Testis (tissue), 2 donors: Measurements from ENCODE around the gene SMIM38.

Experiments
- POLR2A ChIP-seq: fragments of 450-650 bp; IDR thresholded peaks from one replicate; pipeline ENCODE4 v1.6.1; 2017; ENCODE audit warnings: antibody characterized with exemption, mild to moderate bottlenecking, moderate library complexity
- TF ChIP-seq, protein P1 (sequence below), 3 experiments: fragments of 450-650 bp in 2 of 3; fragments of 200-600 bp in 1 of 3; sonication (generic) in 1 of 3; IDR thresholded peaks; one replicate each; pipeline ENCODE4 v1.5.1; 2016 to 2019; ENCODE audit warnings: antibody characterized with exemption in 3 of 3, mild to moderate bottlenecking in 2 of 3, moderate library complexity in 1 of 3

DNA sequence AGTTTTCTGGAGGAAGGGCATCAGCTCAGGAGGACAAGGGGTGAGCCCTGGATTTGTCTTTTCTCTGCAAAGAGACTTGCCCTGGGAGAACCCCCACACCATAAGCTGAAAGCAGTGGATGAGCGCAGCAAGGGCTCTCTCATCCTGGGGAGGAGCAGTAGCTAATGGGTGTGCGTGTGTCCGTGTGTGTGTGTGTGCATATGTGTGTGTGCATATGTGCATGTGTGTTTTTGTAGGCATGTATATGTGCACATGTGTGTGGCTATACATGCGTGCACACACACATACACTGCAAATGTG is 45.3 kb downstream of the SMIM38 start:
- TF ChIP-seq, protein P1, sequence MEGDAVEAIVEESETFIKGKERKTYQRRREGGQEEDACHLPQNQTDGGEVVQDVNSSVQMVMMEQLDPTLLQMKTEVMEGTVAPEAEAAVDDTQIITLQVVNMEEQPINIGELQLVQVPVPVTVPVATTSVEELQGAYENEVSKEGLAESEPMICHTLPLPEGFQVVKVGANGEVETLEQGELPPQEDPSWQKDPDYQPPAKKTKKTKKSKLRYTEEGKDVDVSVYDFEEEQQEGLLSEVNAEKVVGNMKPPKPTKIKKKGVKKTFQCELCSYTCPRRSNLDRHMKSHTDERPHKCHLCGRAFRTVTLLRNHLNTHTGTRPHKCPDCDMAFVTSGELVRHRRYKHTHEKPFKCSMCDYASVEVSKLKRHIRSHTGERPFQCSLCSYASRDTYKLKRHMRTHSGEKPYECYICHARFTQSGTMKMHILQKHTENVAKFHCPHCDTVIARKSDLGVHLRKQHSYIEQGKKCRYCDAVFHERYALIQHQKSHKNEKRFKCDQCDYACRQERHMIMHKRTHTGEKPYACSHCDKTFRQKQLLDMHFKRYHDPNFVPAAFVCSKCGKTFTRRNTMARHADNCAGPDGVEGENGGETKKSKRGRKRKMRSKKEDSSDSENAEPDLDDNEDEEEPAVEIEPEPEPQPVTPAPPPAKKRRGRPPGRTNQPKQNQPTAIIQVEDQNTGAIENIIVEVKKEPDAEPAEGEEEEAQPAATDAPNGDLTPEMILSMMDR (IDR thresholded peaks at IDR 0.05): no peak
- TF ChIP-seq POLR2A: no peak
